ENCODE results near the gene TOP2A. TPM values are rescaled to one million over a fixed set of nuclear protein-coding genes. Genes with fewer than 3 reads are reported as not detected.
"Not testable (repeated sequence)": the region's sequence is repeated elsewhere in the genome, so short reads cannot be mapped to it uniquely, and the experiment has no call there.

The TOP2A gene
- total RNA-seq, 1 donor from 2014 or later = 41.9 TPM

- Mint-ChIP-seq H3K36me3 (ENCODE audit: unreplicated experiment) (no peaks in the 10 kb centered on the region), H3K27me3 (ENCODE audit: unreplicated experiment) (no peaks in the 10 kb centered on the region), H3K4me1 (ENCODE audit: unreplicated experiment) (peaks cover 15% of the 10 kb centered on the region), H3K9me3 (ENCODE audit: unreplicated experiment) (no peaks in the 10 kb centered on the region), H3K4me3 (ENCODE audit: unreplicated experiment) (no peak overlapping the region), H3K27ac (ENCODE audit: unreplicated experiment) (no peak overlapping the region)
- no peak for DNase-seq (ENCODE audit: extremely low spot score, unreplicated experiment)
- TF ChIP-seq CTCF (IDR thresholded peaks at IDR 0.05) = no peak
These were observed 7.6 kb downstream of the TOP2A start for GRCh38 chr17:40410082-40410481.

GRCh38 chr17:40409540-40409939 is 8.2 kb downstream of the TOP2A start:
- H3K4me1 Mint-ChIP-seq (ENCODE audit: unreplicated experiment) = peaks cover 14% of the 10 kb centered on the region
- H3K36me3 Mint-ChIP-seq (ENCODE audit: unreplicated experiment); H3K9me3 Mint-ChIP-seq (ENCODE audit: unreplicated experiment); H3K4me3 Mint-ChIP-seq (ENCODE audit: unreplicated experiment); H3K27ac Mint-ChIP-seq (ENCODE audit: unreplicated experiment); H3K27me3 Mint-ChIP-seq (ENCODE audit: unreplicated experiment); DNase-seq (ENCODE audit: extremely low spot score, unreplicated experiment): not testable (repeated sequence)

GRCh38 chr17:40407460-40407859 is 10.2 kb downstream of the TOP2A start:
- Mint-ChIP-seq H3K27me3 (ENCODE audit: unreplicated experiment) (no peaks in the 10 kb centered on the region), H3K9me3 (ENCODE audit: unreplicated experiment) (no peaks in the 10 kb centered on the region), H3K27ac (ENCODE audit: unreplicated experiment) (no peak overlapping the region), H3K36me3 (ENCODE audit: unreplicated experiment) (no peaks in the 10 kb centered on the region), H3K4me3 (ENCODE audit: unreplicated experiment) (no peak overlapping the region), H3K4me1 (ENCODE audit: unreplicated experiment) (peaks cover 18% of the 10 kb centered on the region)
- DNase-seq (ENCODE audit: extremely low spot score, unreplicated experiment) = no peak
- no peak for TF ChIP-seq CTCF (IDR thresholded peaks at IDR 0.05)

DNA sequence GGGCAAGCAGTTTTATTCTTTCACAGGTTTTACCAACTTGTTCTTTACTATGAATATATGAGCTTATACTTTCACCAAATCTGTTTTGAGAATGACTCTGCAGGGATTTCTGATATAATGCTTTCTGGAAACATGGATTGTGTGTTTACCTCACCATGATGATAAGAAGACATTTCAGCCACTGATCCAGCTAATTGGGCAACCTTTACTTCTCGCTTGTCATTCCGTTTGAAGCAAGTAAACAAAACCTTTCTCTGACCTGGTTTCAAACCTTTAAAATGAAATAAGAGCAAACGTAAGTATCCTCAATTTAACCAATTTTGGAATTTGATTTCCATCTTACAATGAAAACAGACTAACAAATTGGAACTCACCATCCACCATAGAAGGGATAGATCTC is 13.7 kb downstream of the TOP2A start:
- TF ChIP-seq CTCF (IDR thresholded peaks at IDR 0.05) = no peak
- H3K9me3 Mint-ChIP-seq (ENCODE audit: unreplicated experiment) = no peaks in the 10 kb centered on the region
- H3K4me1 Mint-ChIP-seq (ENCODE audit: unreplicated experiment) = peaks cover 14% of the 10 kb centered on the region
- H3K27me3 Mint-ChIP-seq (ENCODE audit: unreplicated experiment) = no peaks in the 10 kb centered on the region
- H3K36me3 Mint-ChIP-seq (ENCODE audit: unreplicated experiment) = no peaks in the 10 kb centered on the region
- peak overlapping the region; percentile 21 for H3K27ac Mint-ChIP-seq (ENCODE audit: unreplicated experiment)
- H3K4me3 Mint-ChIP-seq (ENCODE audit: unreplicated experiment) = no peak overlapping the region
- DNase-seq (ENCODE audit: extremely low spot score, unreplicated experiment) = no peak

- DNase-seq (ENCODE audit: extremely low spot score, unreplicated experiment) = no peak
- no peak overlapping the region for H3K4me3 Mint-ChIP-seq (ENCODE audit: unreplicated experiment)
These were observed 15.0 kb downstream of the TOP2A start for GRCh38 chr17:40402668-40403067.

More at GRCh38 chr17:40402668-40403067, 15.0 kb downstream of the TOP2A start:
- no peaks in the 10 kb centered on the region for H3K36me3 Mint-ChIP-seq (ENCODE audit: unreplicated experiment)
- peaks cover 14% of the 10 kb centered on the region for H3K4me1 Mint-ChIP-seq (ENCODE audit: unreplicated experiment)
- no peak for TF ChIP-seq CTCF (IDR thresholded peaks at IDR 0.05)
- H3K27me3 Mint-ChIP-seq (ENCODE audit: unreplicated experiment) = no peaks in the 10 kb centered on the region
- H3K27ac Mint-ChIP-seq (ENCODE audit: unreplicated experiment) = no peak overlapping the region
- no peaks in the 10 kb centered on the region for H3K9me3 Mint-ChIP-seq (ENCODE audit: unreplicated experiment)
